GM21825 (cell line): ENCODE data around the gene ID2.
"Not testable (repeated sequence)": the region's sequence is repeated elsewhere in the genome, so short reads cannot be mapped to it uniquely, and the experiment has no call there.

ENCODE experiments used
- ATAC-seq: cut with Tn5 transposase; IDR thresholded peaks from one replicate; pipeline ENCODE4 v1.9.1; 2021; ENCODE audit warnings: mild to moderate bottlenecking, moderate library complexity; ENCODE audit not compliant: unreplicated experiment

Gene ID2

DNA sequence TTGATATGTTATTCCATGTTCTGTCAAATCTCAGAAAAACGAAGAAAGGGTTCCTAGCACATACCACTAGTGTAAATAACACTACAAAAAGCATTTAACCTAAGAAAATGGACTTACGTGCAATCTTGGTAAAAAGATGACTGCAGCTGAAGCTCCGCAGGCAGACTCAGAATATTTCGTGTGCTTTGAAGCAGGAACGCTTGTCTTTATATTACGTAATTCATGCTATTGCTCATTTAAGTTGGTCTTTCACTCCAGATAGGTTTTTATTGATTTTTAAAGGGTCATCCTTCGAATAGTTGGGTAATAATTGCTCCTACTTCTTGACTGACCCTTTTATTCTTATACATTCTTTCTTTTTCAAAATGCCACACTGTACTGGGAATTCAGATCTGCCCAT is 44.0 kb downstream of the ID2 start:
- ATAC-seq, result no peak

DNA sequence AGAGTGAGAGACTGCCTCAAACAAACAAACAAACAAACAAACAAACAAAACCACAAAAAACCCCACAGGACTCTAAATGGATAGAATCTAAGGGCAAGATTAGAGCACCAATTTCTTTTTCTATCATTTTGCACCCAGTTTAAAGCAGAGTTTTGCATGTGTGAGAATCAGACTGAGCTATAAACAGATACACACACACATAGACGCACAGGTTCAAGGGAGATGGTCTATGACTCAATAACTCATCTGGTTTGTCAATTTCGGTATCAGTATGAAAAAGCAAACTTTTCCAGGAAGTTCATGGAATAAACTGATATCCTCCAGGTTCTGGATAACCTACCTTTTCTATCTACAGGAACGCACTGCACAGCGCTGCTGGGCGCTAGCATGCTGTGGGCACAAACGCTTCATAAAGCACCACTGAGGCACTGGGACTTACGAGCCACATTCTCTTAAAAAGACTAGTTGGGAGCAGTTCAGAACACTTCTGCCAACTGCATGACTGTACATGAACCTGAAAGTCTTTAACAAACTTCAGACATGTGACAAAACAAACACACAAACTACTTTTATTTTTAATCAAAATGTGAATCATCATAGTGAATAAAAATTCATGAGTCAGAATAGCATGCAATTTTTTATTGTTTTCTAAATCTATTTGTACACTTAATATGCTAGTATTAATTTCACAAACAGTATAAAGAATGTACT is 46.6 kb downstream of the ID2 start:
- ATAC-seq, result no peak

DNA sequence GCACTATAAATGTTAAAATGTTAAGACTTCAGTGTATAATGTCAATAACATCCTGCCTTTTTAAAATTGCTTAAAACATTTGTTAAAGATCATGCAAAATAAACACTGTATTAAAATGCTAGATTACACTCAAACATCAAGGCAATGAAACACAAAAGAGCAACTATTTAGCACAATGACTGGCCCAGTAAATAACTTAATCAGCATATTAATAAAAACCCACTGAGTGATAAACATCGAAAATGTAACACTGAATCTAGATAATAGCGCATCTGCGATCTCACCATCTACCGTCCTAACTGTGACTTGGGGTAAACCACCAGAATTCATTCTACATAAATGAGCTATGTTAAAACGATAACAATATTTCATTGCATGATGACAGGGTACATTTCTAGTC is 47.2 kb downstream of the ID2 start:
- ATAC-seq, result not testable (repeated sequence)

GRCh38 chr2:8729939-8730338 is 48.1 kb downstream of the ID2 start:
- ATAC-seq, result no peak

- no peak for ATAC-seq
Measured at GRCh38 chr2:8732601-8733000, 50.7 kb downstream of the ID2 start.
